Nephron (organoid): ENCODE measurements around the gene HTD2.

Experiments
- H3K27ac Mint-ChIP-seq, 3 experiments: 2 replicates each; pipeline ENCODE4 v1.8.0; 2020; ENCODE audit warnings: mixed read lengths in 3 of 3, mild to moderate bottlenecking in 2 of 3, moderate library complexity in 1 of 3
- H3K27me3 Mint-ChIP-seq: 2 replicates; pipeline ENCODE4 v1.8.0; 2021; ENCODE audit warnings: low read depth, mild to moderate bottlenecking, moderate library complexity, mixed read lengths
- H3K36me3 Mint-ChIP-seq: 2 replicates; pipeline ENCODE4 v1.8.0; 2020; ENCODE audit warnings: low read depth, mixed read lengths
- H3K4me1 Mint-ChIP-seq: 2 replicates; pipeline ENCODE4 v1.8.0; 2020; ENCODE audit warnings: mixed read lengths
- H3K4me3 Mint-ChIP-seq, 3 experiments: 2 replicates each; pipeline ENCODE4 v1.8.0; 2020; ENCODE audit warnings: mild to moderate bottlenecking in 3 of 3, mixed read lengths in 3 of 3, moderate library complexity in 2 of 3
- H3K9me3 Mint-ChIP-seq: 2 replicates; pipeline ENCODE4 v1.8.0; 2020; ENCODE audit warnings: mixed read lengths
- CTCF ChIP-seq, 3 experiments: fragments of 200-600 bp; sonication (generic); IDR thresholded peaks; one replicate each; pipeline ENCODE4 v1.5.0; 2021; ENCODE audit warnings: antibody characterized with exemption in 3 of 3; ENCODE audit not compliant: unreplicated experiment in 3 of 3

HTD2 gene

GRCh38 chr3:58291671-58292338 lies 14.5 kb upstream of the HTD2 start:
- H3K4me1 Mint-ChIP-seq, result peaks cover 8% of the 10 kb centered on the region
- no peak for TF ChIP-seq CTCF (IDR thresholded peaks at IDR 0.05; ENCODE audit: unreplicated experiment in 3 of 3)
- no peak overlapping the region for H3K27ac Mint-ChIP-seq
- peaks cover 32% of the 10 kb centered on the region for H3K36me3 Mint-ChIP-seq
- H3K4me3 Mint-ChIP-seq, result no peak overlapping the region
- H3K27me3 Mint-ChIP-seq, result no peaks in the 10 kb centered on the region
- peaks cover 4% of the 10 kb centered on the region for H3K9me3 Mint-ChIP-seq

GRCh38 chr3:58292866-58293265 lies 13.5 kb upstream of the HTD2 start:
- peaks cover 30% of the 10 kb centered on the region for H3K36me3 Mint-ChIP-seq
- H3K27me3 Mint-ChIP-seq, result no peaks in the 10 kb centered on the region
- H3K9me3 Mint-ChIP-seq, result peaks cover 4% of the 10 kb centered on the region
- no peak overlapping the region for H3K27ac Mint-ChIP-seq
- no peak for TF ChIP-seq CTCF (IDR thresholded peaks at IDR 0.05; ENCODE audit: unreplicated experiment in 3 of 3)
- H3K4me1 Mint-ChIP-seq, result peaks cover 5% of the 10 kb centered on the region
- no peak overlapping the region for H3K4me3 Mint-ChIP-seq

- Mint-ChIP-seq H3K4me3 (no peak overlapping the region), H3K9me3 (peaks cover under 1% of the 10 kb centered on the region), H3K27me3 (no peaks in the 10 kb centered on the region), H3K4me1 (no peaks in the 10 kb centered on the region), H3K36me3 (peaks cover 23% of the 10 kb centered on the region), H3K27ac (no peak overlapping the region)
- TF ChIP-seq CTCF (IDR thresholded peaks at IDR 0.05; ENCODE audit: unreplicated experiment in 3 of 3), result no peak
Observed at GRCh38 chr3:58293516-58293915, 12.8 kb upstream of the HTD2 start.

- no peak overlapping the region for H3K27ac Mint-ChIP-seq
- H3K36me3 Mint-ChIP-seq, result peaks cover 17% of the 10 kb centered on the region
- no peaks in the 10 kb centered on the region for H3K9me3 Mint-ChIP-seq
- no peak for TF ChIP-seq CTCF (IDR thresholded peaks at IDR 0.05; ENCODE audit: unreplicated experiment in 3 of 3)
- H3K4me3 Mint-ChIP-seq, result no peak overlapping the region
- peaks cover 12% of the 10 kb centered on the region for H3K27me3 Mint-ChIP-seq
- H3K4me1 Mint-ChIP-seq, result no peaks in the 10 kb centered on the region
Observed at GRCh38 chr3:58296269-58296668, 10.1 kb upstream of the HTD2 start.

GRCh38 chr3:58296843-58297242 lies 9.5 kb upstream of the HTD2 start:
- H3K9me3 Mint-ChIP-seq, result no peaks in the 10 kb centered on the region
- no peak for TF ChIP-seq CTCF (IDR thresholded peaks at IDR 0.05; ENCODE audit: unreplicated experiment in 3 of 3)
- H3K4me1 Mint-ChIP-seq, result no peaks in the 10 kb centered on the region
- H3K27me3 Mint-ChIP-seq, result peaks cover 16% of the 10 kb centered on the region
- peaks cover 11% of the 10 kb centered on the region for H3K36me3 Mint-ChIP-seq
- H3K4me3 Mint-ChIP-seq, result no peak overlapping the region
- no peak overlapping the region for H3K27ac Mint-ChIP-seq

- Mint-ChIP-seq H3K36me3 (peaks cover 6% of the 10 kb centered on the region), H3K4me3 (no peak overlapping the region), H3K27ac (no peak overlapping the region), H3K27me3 (peaks cover 17% of the 10 kb centered on the region), H3K9me3 (no peaks in the 10 kb centered on the region), H3K4me1 (no peaks in the 10 kb centered on the region)
- no peak for TF ChIP-seq CTCF (IDR thresholded peaks at IDR 0.05; ENCODE audit: unreplicated experiment in 3 of 3)
Observed at GRCh38 chr3:58298190-58298589, 8.1 kb upstream of the HTD2 start.
